Measurements from ENCODE around the gene PARD6B.

Gene PARD6B

GRCh38 chr20:50724112-50724725 lies 7.2 kb upstream of the PARD6B start:
- no peak for DNase-seq

GRCh38 chr20:50724851-50725723 lies 6.3 kb upstream of the PARD6B start:
- DNase-seq = peak; percentile 83

GRCh38 chr20:50725724-50726005 lies 5.7 kb upstream of the PARD6B start:
- DNase-seq = no peak

- DNase-seq = peak; percentile 45
Observed at GRCh38 chr20:50726955-50727791, 4.2 kb upstream of the PARD6B start.

- no peak for DNase-seq
Observed at GRCh38 chr20:50727792-50728485, 3.4 kb upstream of the PARD6B start.

- DNase-seq = no peak
Observed at GRCh38 chr20:50728486-50728980, 2.8 kb upstream of the PARD6B start.

GRCh38 chr20:50728981-50729874 lies 2.2 kb upstream of the PARD6B start:
- DNase-seq = no peak

GRCh38 chr20:50729901-50730764 lies 1.2 kb upstream of the PARD6B start:
- no peak for DNase-seq

GRCh38 chr20:50730765-50731054 lies 670 bp upstream of the PARD6B start:
- DNase-seq = no peak

GRCh38 chr20:50731930-50732690 lies 730 bp downstream of the PARD6B start:
- no peak for DNase-seq

GRCh38 chr20:50733644-50734349 lies 2.4 kb downstream of the PARD6B start:
- no peak for DNase-seq

GRCh38 chr20:50734730-50735679 lies 3.6 kb downstream of the PARD6B start:
- no peak for DNase-seq

GRCh38 chr20:50735813-50736212 lies 4.4 kb downstream of the PARD6B start:
- DNase-seq = no peak

- no peak for DNase-seq
Observed at GRCh38 chr20:50737352-50737751, 6.0 kb downstream of the PARD6B start.

- DNase-seq = no peak
Observed at GRCh38 chr20:50743087-50743486, 11.7 kb downstream of the PARD6B start.

GRCh38 chr20:50744143-50744792 lies 12.9 kb downstream of the PARD6B start:
- peak; percentile 36 for DNase-seq

- DNase-seq = no peak
Observed at GRCh38 chr20:50745634-50746137, 14.3 kb downstream of the PARD6B start.
